ENCODE measurements around the gene MLF2.

DNA sequence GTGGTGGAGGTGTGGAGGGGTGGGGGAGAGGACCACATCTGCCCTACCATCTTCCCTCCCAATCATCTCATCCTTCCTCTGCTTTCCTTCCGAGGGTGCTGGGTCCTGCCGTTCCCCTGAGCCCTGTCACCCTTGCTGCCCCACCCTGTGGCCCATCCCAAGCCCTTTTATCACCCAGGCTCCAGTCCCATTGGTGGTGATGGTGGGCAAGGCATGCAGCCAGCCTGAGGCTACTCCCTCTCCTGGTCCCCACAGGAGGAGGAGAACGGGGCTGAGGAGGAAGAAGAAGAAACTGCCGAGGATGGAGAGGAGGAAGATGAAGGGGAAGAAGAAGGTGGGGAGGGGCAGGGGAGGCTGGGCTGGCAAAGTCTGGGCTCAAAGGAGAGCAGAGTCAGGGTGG, 16.7 kb upstream of the MLF2 start:
- no peak for TF ChIP-seq SIN3A (IDR thresholded peaks at IDR 0.05; ENCODE audit: low read depth)
- no peak for TF ChIP-seq JUND (IDR thresholded peaks at IDR 0.05)
- TF ChIP-seq MAX (IDR thresholded peaks at IDR 0.05), result no peak
- TF ChIP-seq, protein P1, sequence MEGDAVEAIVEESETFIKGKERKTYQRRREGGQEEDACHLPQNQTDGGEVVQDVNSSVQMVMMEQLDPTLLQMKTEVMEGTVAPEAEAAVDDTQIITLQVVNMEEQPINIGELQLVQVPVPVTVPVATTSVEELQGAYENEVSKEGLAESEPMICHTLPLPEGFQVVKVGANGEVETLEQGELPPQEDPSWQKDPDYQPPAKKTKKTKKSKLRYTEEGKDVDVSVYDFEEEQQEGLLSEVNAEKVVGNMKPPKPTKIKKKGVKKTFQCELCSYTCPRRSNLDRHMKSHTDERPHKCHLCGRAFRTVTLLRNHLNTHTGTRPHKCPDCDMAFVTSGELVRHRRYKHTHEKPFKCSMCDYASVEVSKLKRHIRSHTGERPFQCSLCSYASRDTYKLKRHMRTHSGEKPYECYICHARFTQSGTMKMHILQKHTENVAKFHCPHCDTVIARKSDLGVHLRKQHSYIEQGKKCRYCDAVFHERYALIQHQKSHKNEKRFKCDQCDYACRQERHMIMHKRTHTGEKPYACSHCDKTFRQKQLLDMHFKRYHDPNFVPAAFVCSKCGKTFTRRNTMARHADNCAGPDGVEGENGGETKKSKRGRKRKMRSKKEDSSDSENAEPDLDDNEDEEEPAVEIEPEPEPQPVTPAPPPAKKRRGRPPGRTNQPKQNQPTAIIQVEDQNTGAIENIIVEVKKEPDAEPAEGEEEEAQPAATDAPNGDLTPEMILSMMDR (IDR thresholded peaks at IDR 0.05 in 2 of 3, conservative IDR thresholded peaks at IDR 0.05 in 1 of 3; ENCODE audit: borderline replicate concordance in 1 of 3, insufficient read depth in 1 of 3, low read depth in 2 of 3, low read length in 2 of 3), result no peak
- TF ChIP-seq POLR2A (IDR thresholded peaks at IDR 0.05; ENCODE audit: borderline replicate concordance, extremely low read depth, insufficient read depth, insufficient read length), result no peak
- no peak for TF ChIP-seq EZH2 (IDR thresholded peaks at IDR 0.05)
- TF ChIP-seq EGR1 (IDR thresholded peaks at IDR 0.05; ENCODE audit: low read depth), result no peak
- TF ChIP-seq YY1 (IDR thresholded peaks at IDR 0.05; ENCODE audit: extremely low read depth, insufficient replicate concordance, low read depth, low read length), result no peak
- no peak for TF ChIP-seq ZNF274 (IDR thresholded peaks at IDR 0.05; ENCODE audit: low read depth, low read length)
- no peak for TF ChIP-seq CBX3 (IDR thresholded peaks at IDR 0.05; ENCODE audit: low read depth)

All from HCT116 (cell line).